ENCODE results near the gene PIP4K2B. TPM values are rescaled to one million over a fixed set of nuclear protein-coding genes. Genes with fewer than 3 reads are reported as not detected.

The PIP4K2B gene
- total and polyA plus RNA-seq, 9 donors: 32.1 to 95.3 (median 66.5) TPM

DNA sequence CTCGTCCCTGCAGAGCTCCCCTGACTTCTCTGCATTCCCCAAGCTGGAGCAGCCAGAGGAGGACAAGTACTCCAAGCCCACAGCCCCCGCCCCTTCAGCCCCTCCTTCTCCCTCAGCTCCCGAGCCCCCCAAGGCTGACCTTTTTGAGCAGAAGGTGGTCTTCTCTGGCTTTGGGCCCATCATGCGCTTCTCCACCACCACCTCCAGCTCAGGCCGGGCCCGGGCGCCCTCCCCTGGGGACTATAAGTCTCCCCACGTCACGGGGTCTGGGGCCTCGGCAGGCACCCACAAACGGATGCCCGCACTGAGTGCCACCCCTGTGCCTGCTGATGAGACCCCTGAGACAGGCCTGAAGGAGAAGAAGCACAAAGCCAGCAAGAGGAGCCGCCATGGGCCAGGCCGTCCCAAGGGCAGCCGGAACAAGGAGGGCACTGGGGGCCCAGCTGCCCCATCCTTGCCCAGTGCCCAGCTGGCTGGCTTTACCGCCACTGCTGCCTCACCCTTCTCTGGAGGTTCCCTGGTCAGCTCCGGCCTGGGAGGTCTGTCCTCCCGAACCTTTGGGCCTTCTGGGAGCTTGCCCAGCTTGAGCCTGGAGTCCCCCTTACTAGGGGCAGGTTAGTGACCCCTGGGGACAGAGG, 82.9 kb downstream of the PIP4K2B start:
- H3K27ac ChIP-seq: no peak overlapping the region
- no peak for DNase-seq
- no peaks in the 10 kb centered on the region for H3K9me3 ChIP-seq
- intact Hi-C loops (cut with DNase I): no loop called here
- TF ChIP-seq EP300 (IDR thresholded peaks at IDR 0.05): no peak
- TF ChIP-seq CTCF (IDR thresholded peaks at IDR 0.05): no peak
- no peak for TF ChIP-seq POLR2A (IDR thresholded peaks at IDR 0.05)
- 84 to 90% (median 89%) methylated on average over 16 to 18 of the region's 18 CpGs for WGBS, 3 donors
- no peaks in the 10 kb centered on the region for H3K27me3 ChIP-seq
- H3K4me1 ChIP-seq (ENCODE audit: insufficient read depth): no peaks in the 10 kb centered on the region
- no peak overlapping the region for H3K4me3 ChIP-seq
- H3K36me3 ChIP-seq: no peaks in the 10 kb centered on the region

Small RNA genes within 50 kb of the gene (microRNA-seq; reads per million reads assigned to microRNA genes)
- gene MIR4726: 0 to 0.16 (median 0) reads per million in 3 donors
- 0.18 to 0.63 (median 0.38) reads per million in 3 donors for gene MIR4727

Small RNA genes within 50 kb of the gene (small RNA-seq; reads per million reads assigned to genes)
- gene MIR4726: not detected
- gene MIR4727: not detected
- 1.00 reads per million, percentile 57 among the genes with 10 or more reads in this experiment for gene RNA5SP440
- gene RNU6-866P: not detected

Other genes with a start within 250 kb of the PIP4K2B start
- gene SRCIN1, start 193.6 kb downstream of the PIP4K2B start, total RNA-seq: 1 to 10 TPM in 5 of 7 donors, under 1 TPM in 2; 0.48 to 3.0 (median 1.2) TPM
- under 1 TPM; 0.18 to 0.57 TPM for gene SRCIN1, start 193.6 kb downstream of the PIP4K2B start, polyA plus RNA-seq
- 1 to 10 TPM in 3 of 7 donors, under 1 TPM in 4; 0.83 to 1.7 (median 0.86) TPM for gene EPOP, start 124.6 kb downstream of the PIP4K2B start, total RNA-seq
- under 1 TPM; 0.50 to 0.61 TPM for gene EPOP, start 124.6 kb downstream of the PIP4K2B start, polyA plus RNA-seq
- gene MLLT6, start 94.3 kb downstream of the PIP4K2B start, total RNA-seq: 100 to 1,000 TPM in 5 of 7 donors, 10 to 100 TPM in 2; 73.2 to 278 (median 183) TPM
- 10 to 100 TPM; 52.3 to 99.4 TPM for gene MLLT6, start 94.3 kb downstream of the PIP4K2B start, polyA plus RNA-seq
- gene CISD3, start 69.2 kb downstream of the PIP4K2B start, total RNA-seq: 10 to 100 TPM in 5 of 7 donors, 1 to 10 TPM in 2; 6.2 to 31.1 (median 24.4) TPM
- gene CISD3, start 69.2 kb downstream of the PIP4K2B start, polyA plus RNA-seq: 10 to 100 TPM in 1 of 2 donors, 1 to 10 TPM in 1; 6.6 to 18.4 TPM
- gene PCGF2, start 51.2 kb downstream of the PIP4K2B start, total RNA-seq: 10 to 100 TPM in 6 of 7 donors, 1 to 10 TPM in 1; 7.4 to 92.7 (median 63.4) TPM
- 10 to 100 TPM; 21.5 to 27.2 TPM for gene PCGF2, start 51.2 kb downstream of the PIP4K2B start, polyA plus RNA-seq
- gene PSMB3, start 46.8 kb downstream of the PIP4K2B start, total RNA-seq: 100 to 1,000 TPM in 3 of 7 donors, 10 to 100 TPM in 4; 77.0 to 145 (median 82.0) TPM
- gene PSMB3, start 46.8 kb downstream of the PIP4K2B start, polyA plus RNA-seq: 100 to 1,000 TPM; 106 to 138 TPM
- 10 to 100 TPM; 16.4 to 21.6 (median 18.6) TPM for gene CWC25, start 25.8 kb upstream of the PIP4K2B start, total RNA-seq
- 10 to 100 TPM; 16.9 to 25.2 TPM for gene CWC25, start 25.8 kb upstream of the PIP4K2B start, polyA plus RNA-seq
- gene RPL23, start 54.2 kb upstream of the PIP4K2B start, total RNA-seq: 1,000 to 10,000 TPM; 2,982 to 5,219 (median 3,257) TPM
- gene RPL23, start 54.2 kb upstream of the PIP4K2B start, polyA plus RNA-seq: 1,000 to 10,000 TPM; 4,771 to 7,100 TPM
- 100 to 1,000 TPM in 2 of 7 donors, 10 to 100 TPM in 5; 40.9 to 125 (median 95.0) TPM for gene LASP1, start 70.5 kb upstream of the PIP4K2B start, total RNA-seq
- 100 to 1,000 TPM in 1 of 2 donors, 10 to 100 TPM in 1; 57.2 to 138 TPM for gene LASP1, start 70.5 kb upstream of the PIP4K2B start, polyA plus RNA-seq
- not detected for gene FBXO47, start 167.8 kb upstream of the PIP4K2B start, total RNA-seq
- not detected for gene FBXO47, start 167.8 kb upstream of the PIP4K2B start, polyA plus RNA-seq